Epidermal melanocyte (primary cell): ENCODE measurements around the gene TPSD1.
"Not testable (repeated sequence)": the region's sequence is repeated elsewhere in the genome, so short reads cannot be mapped to it uniquely, and the experiment has no call there.

Experiments
- DNase-seq: peaks from one replicate; pipeline ENCODE4 v3.0.0; 2011; ENCODE audit warnings: low spot score; ENCODE audit not compliant: insufficient read length

TPSD1 gene

GRCh38 chr16:1220841-1221627, 34.8 kb upstream of the TPSD1 start:
- DNase-seq = no peak

- no peak for DNase-seq
Observed at GRCh38 chr16:1221628-1222552, 34.0 kb upstream of the TPSD1 start.

- DNase-seq = no peak
Observed at GRCh38 chr16:1222553-1223354, 33.1 kb upstream of the TPSD1 start.

GRCh38 chr16:1223355-1224214, 32.3 kb upstream of the TPSD1 start:
- no peak for DNase-seq

GRCh38 chr16:1224558-1224957, 31.3 kb upstream of the TPSD1 start:
- DNase-seq = no peak

- no peak for DNase-seq
Observed at GRCh38 chr16:1225051-1225451, 30.8 kb upstream of the TPSD1 start, which contains the start of gene TPSG1. TPSG1 (minus strand) TSS chr16:1225268; CDS start chr16:1225252, 16 bp downstream.

GRCh38 chr16:1225728-1226311, 30.0 kb upstream of the TPSD1 start:
- DNase-seq = not testable (repeated sequence)

GRCh38 chr16:1226692-1227091, 29.2 kb upstream of the TPSD1 start:
- not testable (repeated sequence) for DNase-seq

GRCh38 chr16:1228227-1228626, 27.6 kb upstream of the TPSD1 start:
- DNase-seq = not testable (repeated sequence)

- not testable (repeated sequence) for DNase-seq
Observed at GRCh38 chr16:1229476-1229875, 26.4 kb upstream of the TPSD1 start.

GRCh38 chr16:1230084-1230470, 25.8 kb upstream of the TPSD1 start, which contains the start of gene TPSB2:
TPSB2 (minus strand) TSS chr16:1230184; CDS start chr16:1229951, 233 bp downstream.
- DNase-seq = not testable (repeated sequence)

GRCh38 chr16:1230471-1231212, 25.2 kb upstream of the TPSD1 start:
- not testable (repeated sequence) for DNase-seq

- DNase-seq = not testable (repeated sequence)
Observed at GRCh38 chr16:1231301-1231700, 24.6 kb upstream of the TPSD1 start.

GRCh38 chr16:1232049-1232748, 23.7 kb upstream of the TPSD1 start:
- DNase-seq = not testable (repeated sequence)

GRCh38 chr16:1236659-1237058, 19.2 kb upstream of the TPSD1 start:
- DNase-seq = not testable (repeated sequence)

GRCh38 chr16:1237990-1238389, 17.9 kb upstream of the TPSD1 start:
- DNase-seq = no peak

- DNase-seq = not testable (repeated sequence)
Observed at GRCh38 chr16:1238909-1239308, 17.0 kb upstream of the TPSD1 start.

GRCh38 chr16:1239575-1239974, 16.3 kb upstream of the TPSD1 start:
- DNase-seq = not testable (repeated sequence)
